Stimulated activated CD8-positive, alpha-beta memory T cell treated with anti-CD3 and anti-CD28 coated beads, Interleukin-12 subunit alpha, Interleukin-12 subunit beta, amount 100 ng/mL, for 24 hours (primary cell): ENCODE results near the gene LRFN2.

Source experiments
- DNase-seq: peaks from one replicate; pipeline ENCODE4 v3.0.0-alpha.2; 2020; ENCODE audit errors: extremely low read depth

LRFN2 gene

DNA sequence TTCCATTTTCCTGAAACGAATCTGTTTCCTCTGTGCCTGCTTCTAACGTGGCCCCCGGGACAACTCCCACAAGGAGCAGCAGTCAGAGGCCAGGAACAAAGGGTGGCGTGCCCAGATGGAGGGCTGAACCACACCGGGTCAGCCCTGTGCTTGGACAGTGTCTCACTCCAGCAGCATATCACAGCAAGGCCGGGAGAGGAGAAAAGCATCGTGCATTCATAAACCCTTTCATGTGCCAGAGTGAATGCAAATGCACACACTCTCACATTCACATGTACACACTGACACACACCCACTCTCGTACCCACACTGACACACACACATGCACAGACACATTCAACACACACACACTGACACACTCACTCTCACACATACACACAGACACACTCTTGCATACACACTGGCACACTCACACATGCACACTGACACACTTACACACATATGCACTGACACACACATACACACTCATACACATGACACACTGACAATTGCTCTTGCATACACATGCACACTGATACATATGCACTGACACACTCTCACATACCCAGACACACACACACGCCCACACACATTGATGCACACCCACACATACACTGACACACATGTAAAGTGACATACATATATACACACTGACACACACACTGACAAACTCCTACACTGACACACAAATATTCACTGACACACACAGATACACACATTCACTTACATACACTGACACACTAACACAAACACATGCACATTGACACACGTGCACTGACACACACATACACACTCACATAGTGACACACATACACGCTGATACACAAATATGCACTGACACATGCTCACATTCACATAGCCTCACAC lies 237.0 kb downstream of the LRFN2 start:
- no peak for DNase-seq

DNA sequence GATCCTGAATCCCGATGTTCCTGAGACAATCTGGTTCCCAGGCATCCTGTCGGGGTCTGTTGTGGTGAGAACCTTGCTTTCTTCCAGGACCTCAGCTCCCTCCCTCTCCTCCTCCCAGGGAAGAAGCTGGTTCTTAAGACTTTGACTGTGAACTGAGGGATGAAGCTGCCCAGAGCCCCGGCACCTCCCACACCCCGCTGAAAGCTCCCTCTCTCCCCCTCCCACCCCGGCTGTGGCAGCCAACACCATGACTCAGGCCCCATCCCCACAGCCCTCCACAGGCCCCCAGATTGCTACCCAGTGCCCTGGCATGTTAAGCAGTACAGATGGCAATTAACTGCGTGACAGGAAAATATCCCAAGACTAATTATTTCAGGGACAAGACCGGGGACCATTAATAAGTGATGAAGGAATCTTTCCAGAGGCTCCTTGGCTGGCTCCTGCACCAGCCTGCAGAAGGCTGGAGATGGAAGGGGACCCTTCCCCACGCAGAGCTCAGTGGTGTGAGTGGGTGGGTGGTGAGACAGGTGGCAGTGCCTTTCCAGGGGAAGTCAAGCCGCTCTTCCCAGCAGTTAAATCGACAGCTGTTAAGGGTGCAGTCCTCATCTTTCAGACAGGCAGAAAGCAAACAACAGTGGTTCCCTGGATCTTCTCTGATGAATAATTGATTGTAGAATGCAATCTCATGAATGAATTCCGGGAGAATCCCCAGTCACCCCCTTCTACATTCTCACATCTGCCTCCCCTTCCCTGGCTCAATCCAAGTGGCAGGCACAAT lies 237.9 kb downstream of the LRFN2 start:
- DNase-seq = no peak

DNA sequence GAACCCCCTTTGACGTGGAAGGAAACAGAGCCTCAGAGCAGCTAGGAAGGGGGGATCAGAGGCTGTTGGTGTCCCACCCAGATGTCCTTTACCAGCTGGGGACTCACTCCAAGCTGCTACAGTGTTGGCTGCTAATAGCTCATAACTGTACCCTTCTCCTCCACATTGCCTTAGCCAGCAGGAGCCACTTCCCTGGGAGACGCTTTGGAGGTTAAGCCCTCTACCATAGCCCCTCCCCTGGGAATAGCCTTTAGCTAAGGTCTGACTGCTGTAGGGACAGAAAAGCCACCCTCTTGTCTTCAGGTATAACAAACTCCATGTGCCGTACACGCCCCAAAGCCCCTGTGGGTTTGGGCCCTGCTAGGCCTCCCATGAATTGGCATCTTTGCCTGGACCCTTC lies 238.6 kb downstream of the LRFN2 start:
- DNase-seq = no peak

DNA sequence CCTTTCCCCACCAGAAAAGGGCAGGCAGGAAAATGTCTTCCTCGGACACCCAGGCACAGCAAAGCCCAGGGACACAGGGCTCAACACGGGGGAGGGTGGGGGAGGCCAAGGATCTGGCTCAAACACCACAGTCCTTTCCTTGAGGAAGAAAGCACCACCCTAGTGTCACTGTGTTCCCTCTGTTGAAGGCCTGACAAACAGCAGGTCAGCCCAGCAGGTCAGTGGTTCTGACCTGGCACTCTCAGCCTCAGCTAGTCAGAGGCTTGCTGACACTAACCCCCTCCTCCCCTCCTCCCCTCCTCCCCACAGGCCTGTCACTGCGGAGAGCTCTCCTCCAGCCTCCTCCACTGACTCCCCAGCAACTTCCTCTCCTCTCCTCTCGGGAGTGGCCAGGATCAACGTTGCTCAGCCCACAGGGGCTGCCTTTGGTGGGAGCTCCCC lies 239.6 kb downstream of the LRFN2 start:
- no peak for DNase-seq

DNA sequence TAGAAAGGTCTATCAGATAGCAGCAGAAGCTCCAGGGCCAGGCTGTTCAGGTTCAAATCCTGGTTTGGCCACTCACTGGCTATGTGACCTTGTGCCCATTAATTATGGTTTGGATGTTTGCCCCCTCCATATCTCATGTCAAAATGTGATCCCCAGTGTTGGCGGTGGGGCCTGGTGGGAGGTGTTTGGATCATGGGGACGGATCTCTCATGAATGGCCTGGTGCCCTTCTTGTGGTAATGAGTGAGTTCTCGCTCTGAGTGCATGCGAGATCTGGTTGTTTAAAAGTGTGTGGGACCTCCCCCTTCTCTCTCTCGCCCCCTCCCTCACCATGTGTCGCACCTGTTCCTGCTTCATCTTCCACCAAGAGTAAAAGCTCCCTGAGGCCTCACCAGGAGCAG lies 240.9 kb downstream of the LRFN2 start:
- DNase-seq = no peak

DNA sequence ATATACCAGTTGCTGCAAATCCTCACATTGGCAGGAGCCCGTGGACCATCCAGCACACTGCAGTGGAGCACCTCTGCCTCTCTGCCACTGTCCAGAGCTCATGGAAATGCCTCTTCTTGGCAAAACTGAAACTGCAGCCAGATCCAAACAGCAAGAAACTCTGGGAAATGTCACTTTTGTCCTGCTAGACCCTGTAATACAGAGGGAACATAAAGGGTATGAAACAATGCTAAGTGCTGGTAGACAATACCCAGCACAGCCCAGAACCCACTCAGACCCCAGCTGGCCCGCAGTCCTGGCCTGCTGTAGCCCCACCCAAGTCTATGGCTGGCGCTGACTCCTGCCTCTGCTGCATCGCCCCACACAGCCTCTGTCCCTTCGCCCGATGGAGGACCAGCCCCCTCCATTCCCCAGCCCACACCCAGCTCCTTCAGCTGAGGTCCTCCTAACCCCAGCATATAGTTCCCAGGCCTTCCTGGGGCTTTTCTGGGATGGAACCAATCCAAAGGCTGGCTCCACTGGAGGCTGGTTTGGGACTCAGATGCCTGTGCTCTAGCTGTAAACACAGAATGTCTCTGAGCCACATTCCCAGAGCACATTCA lies 242.5 kb downstream of the LRFN2 start:
- no peak for DNase-seq

DNA sequence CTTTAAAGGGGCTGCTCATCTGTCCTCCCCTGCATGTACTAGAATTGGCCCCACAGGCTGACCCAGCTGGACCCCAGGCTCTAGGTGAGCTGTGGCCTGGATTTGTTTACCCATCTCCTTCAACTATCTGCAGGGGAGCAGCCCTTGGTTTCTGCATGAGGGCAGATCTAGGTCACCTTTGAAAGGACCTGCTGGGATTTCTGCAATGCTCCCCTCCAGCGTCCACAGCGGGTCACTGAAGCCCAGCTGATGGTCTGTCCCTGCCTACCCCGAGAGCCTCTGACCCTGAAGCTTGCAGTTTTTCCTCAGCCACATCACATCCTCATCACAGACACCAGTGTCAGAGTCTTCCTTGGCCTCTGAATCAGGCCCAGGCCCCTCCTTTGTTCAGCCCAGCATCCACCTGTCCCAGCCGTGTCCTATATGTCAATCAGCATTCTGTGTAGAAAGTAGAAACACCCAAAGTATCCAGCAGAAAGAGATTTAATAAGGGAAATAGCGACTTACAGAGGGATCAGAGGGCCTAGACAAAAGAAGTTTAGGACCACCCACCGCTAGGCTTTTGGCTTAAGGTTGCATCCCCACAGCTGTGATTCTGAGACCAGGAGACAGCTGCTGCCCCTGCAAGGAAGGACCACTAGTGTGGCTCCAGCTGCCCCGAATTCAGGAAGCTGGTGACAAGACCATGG lies 243.1 kb downstream of the LRFN2 start:
- DNase-seq = no peak

DNA sequence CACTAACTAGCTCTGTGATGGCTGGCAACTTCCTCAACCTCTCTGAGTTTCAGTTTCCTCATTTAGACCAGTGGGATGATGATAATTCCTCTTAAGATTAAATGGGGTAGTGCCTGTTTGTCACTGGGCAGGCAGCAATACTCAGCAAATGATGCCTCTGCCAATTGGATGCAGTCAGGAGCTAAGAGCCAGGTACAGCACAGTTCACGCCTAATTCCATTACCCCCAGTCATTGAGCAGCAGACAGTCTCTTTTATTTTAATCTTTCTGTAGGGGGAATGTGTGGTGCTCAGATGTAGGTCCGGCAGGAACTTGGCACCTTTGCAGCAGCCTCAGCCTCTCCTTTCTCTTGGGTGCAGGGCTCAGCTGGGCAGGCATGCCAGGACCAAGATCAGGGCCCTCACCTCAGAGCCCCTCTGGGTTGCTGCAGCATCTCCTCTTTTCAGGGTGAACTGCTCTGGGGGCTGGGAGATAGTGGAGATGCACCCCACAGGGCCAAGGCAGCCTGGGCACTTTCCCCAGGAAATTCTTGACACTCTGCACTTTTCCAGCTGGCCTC lies 243.8 kb downstream of the LRFN2 start:
- no peak for DNase-seq

DNA sequence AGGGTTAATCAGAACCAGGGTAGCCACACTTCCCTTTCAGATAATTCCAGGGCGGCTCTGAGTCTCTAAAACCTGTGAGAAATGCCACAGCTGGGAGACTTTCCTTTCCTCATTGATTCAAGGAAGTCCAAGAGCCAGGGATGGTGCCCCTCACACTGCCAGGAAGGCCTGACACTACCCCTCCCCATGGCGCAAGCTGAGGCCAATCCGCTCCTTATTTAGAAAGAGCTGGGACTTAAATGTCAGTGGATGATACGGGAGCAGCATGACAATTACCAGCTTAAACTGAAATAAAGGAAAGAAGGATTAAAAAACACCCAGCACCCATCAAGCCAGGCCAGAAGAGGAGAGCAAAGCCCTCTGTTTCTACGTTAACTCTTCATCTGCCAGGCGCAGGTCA lies 244.4 kb downstream of the LRFN2 start:
- no peak for DNase-seq

DNA sequence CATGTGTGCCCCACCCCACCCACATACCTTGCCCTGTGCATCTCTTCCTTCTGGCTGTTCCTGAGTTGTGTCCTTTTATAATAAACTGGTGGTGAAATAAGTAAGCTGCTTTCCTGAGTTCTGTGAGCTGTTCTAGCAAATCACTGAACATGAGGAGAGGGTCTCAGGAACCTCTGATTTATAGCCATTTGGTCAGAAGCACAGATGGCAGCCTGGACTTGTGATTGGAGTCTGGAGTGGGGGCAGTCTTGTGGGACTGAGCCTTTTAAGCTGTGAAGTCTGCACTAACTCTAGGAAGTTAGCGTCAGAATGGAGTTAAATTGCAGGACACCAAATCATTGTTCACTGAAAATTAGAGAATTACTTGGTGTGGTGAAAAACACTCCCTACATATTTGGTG lies 245.4 kb downstream of the LRFN2 start:
- DNase-seq = no peak
